MV-4-11 (cell line): ENCODE data around the gene RAB20.

Experiments used
- DNase-seq: peaks from one replicate; lab custom pipeline; 2025; lab: John Stamatoyannopoulos, UW

The RAB20 gene

GRCh38 chr13:110575322-110576069 lies 14.0 kb upstream of the RAB20 start:
- DNase-seq, result peak; percentile 90

- no peak for DNase-seq
Measured at GRCh38 chr13:110574161-110574560, 12.6 kb upstream of the RAB20 start.

- no peak for DNase-seq
Measured at GRCh38 chr13:110572778-110573118, 11.2 kb upstream of the RAB20 start.

GRCh38 chr13:110571896-110572777 lies 10.6 kb upstream of the RAB20 start:
- no peak for DNase-seq

DNA sequence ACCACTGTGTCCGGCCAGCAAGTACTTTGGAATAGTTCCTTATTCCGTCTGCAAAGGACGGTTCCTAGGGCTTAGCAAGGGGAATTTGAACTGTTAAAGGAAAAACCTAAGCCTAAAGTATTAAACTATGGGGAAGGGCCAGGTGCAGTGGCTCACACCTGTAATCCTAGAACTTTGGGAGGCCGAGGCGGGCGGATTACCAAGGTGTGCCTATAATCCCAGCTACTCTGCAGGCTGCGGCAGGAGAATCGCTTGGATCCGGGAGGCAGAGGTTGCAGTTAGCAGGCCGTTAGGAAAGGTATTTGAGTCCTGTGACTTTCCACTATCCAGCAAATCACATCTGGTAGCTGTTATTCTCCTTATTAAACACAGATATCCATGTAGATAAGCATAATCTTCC lies 9.4 kb upstream of the RAB20 start:
- DNase-seq, result no peak

GRCh38 chr13:110569962-110570361 lies 8.4 kb upstream of the RAB20 start:
- peak; percentile 24 for DNase-seq

DNA sequence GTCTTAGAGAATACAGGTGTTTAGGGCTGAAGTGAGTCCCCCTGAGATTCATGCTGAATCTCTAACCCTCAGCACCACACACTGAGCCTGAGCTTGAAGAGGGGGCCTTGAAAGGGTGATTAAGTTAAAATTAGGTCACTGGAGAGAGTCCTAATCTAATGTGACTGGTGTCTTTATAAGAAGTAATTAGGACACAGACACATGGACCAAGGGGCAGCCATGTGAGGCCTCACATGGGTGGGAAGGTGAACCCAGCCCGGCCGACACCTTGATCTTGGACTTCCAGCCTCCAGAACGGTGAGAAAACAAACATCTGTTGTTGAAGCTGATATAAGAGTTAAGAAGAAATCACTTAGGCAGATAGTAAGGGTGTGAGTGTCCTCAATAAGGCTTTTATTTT lies 7.1 kb upstream of the RAB20 start:
- DNase-seq, result no peak

- no peak for DNase-seq
Measured at GRCh38 chr13:110566171-110566570, 4.6 kb upstream of the RAB20 start.

- peak; percentile 8 for DNase-seq
Measured at GRCh38 chr13:110565296-110565695, 3.8 kb upstream of the RAB20 start.

DNA sequence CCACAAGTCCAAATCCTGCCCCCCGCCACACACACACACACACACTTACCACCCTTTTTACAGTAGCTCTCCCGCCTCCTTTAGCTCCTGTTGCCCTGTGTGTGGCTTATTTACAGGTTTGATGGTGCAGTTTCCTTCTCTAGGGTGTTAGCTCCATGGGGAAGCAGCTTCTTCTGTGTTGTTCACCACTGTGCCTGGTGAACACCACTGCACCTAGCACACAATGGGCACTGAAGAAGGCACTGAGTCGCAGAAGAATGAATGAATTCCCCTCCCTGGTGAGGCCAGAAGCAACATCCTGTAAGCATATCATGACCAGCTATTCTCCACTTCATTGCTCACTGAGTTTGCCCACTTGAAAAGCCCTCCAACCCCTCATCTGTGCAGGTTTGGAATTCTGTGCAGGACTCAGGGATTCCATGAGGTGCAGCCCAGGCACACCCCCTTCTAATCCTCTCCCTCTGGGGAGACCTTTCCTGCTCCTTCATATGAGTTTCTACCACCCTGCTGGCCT lies 3.0 kb upstream of the RAB20 start:
- DNase-seq, result no peak

GRCh38 chr13:110563463-110563774 lies 1.9 kb upstream of the RAB20 start:
- no peak for DNase-seq

GRCh38 chr13:110562696-110563462 lies 1.4 kb upstream of the RAB20 start:
- no peak for DNase-seq

DNA sequence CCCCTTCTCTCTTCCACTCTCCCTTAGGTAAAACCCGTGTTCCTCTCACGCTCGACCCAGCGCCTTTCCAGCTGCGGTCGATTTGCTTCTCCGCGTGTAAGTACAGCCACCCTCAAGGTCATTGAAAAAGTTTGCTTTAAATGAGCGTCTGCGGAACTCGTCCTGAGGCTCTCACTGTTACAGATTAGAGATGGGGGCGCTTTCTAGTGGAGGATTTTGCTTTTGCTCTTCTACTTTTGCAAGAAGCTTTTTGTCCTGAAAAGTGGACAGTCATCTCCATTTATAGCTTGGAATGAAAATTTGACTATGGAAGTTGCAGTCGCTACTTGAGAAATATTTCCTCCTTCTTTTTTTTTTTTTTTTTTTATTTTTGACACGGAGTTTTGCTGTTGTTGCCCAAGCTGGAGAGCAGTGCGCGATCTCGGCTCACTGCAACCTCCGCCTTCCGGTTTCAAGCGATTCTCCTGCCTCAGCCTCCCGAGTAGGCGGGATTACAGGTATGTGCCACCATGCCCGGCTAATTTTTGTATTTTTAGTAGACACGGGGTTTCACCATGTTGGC lies 595 bp upstream of the RAB20 start:
- no peak for DNase-seq

- peak; percentile 28 for DNase-seq
Measured at GRCh38 chr13:110560601-110561343, 750 bp downstream of the RAB20 start.

GRCh38 chr13:110559986-110560385 lies 1.5 kb downstream of the RAB20 start:
- no peak for DNase-seq

DNA sequence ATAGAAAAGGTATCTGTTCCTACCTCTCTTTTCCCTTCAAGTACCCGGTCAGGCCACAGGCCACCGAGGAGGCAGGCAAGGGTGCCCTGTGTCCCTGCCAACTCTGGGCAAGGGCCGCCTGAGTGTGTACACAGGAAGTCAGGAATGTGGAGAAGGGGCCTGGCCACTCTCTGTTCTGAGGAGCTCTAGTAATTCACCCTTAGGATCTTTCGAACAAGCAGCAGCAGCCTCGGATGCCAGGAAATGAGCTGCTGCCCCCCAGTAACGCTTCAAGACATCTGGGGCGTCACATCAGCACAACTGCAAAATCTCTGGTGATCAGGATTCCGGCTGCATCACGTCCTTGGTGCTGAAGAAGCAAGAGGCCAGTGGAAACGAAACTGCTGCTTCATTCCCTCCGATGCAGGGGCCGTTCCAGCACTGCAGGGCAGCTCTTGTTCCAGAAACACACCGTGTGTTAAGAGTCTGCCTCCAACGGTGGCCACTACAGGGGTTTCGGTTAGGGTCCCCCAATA lies 2.0 kb downstream of the RAB20 start:
- no peak for DNase-seq

- no peak for DNase-seq
Measured at GRCh38 chr13:110557610-110558305, 3.8 kb downstream of the RAB20 start.

DNA sequence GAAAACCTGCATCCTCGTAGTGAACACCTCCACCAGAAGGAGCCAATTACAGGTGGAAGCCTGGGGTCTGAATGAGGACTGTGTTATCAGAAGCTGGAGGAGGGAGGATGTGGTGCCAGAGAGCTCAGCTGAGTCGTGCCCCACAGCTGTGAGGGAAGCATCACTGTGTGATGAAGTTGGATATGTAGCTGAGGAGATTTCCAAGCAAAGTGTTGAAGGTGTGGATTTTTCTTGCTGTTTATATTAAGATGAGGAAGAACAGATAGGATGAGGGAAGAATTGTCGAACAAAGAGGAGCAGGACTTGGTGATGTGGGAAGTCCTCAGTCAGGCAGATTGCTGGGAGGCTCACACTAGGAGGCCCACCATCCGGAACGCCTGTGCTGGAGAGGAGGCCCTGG lies 4.4 kb downstream of the RAB20 start:
- no peak for DNase-seq

GRCh38 chr13:110556224-110556606 lies 5.3 kb downstream of the RAB20 start:
- DNase-seq, result no peak

GRCh38 chr13:110555601-110556223 lies 5.8 kb downstream of the RAB20 start:
- peak; percentile 84 for DNase-seq
